ENCODE results near the gene CDH4. TPM values are rescaled to one million over a fixed set of nuclear protein-coding genes. Genes with fewer than 3 reads are reported as not detected.

The CDH4 gene
- total RNA-seq, 1 donor from 2014 or later, result 0.99 TPM

DNA sequence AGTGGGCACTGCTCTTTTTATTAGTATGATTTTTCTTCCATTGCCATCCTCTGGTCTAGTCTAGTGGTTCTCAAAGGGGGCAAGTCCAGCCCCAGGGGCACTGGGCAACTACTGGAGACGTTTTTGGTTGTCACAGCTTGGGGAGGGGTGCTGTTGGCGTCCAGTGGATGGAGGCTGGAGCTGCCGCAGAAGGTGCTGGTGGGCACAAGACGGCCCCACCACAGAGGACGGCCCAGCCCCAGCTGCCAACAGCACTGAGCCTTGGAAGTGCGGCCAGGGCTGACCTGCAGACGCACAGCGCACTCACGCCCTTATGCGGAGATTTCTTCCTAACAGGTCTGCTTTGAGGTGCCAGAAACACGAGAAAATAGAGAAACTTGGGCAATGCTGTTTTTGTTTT, 40.3 kb downstream of the CDH4 start:
- peak; percentile 79 for DNase-seq (ENCODE audit: low spot score)
- TF ChIP-seq, protein P1, sequence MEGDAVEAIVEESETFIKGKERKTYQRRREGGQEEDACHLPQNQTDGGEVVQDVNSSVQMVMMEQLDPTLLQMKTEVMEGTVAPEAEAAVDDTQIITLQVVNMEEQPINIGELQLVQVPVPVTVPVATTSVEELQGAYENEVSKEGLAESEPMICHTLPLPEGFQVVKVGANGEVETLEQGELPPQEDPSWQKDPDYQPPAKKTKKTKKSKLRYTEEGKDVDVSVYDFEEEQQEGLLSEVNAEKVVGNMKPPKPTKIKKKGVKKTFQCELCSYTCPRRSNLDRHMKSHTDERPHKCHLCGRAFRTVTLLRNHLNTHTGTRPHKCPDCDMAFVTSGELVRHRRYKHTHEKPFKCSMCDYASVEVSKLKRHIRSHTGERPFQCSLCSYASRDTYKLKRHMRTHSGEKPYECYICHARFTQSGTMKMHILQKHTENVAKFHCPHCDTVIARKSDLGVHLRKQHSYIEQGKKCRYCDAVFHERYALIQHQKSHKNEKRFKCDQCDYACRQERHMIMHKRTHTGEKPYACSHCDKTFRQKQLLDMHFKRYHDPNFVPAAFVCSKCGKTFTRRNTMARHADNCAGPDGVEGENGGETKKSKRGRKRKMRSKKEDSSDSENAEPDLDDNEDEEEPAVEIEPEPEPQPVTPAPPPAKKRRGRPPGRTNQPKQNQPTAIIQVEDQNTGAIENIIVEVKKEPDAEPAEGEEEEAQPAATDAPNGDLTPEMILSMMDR (IDR thresholded peaks at IDR 0.05), result no peak
- Mint-ChIP-seq H3K4me3 (ENCODE audit: unreplicated experiment) (no peak overlapping the region), H3K9me3 (ENCODE audit: low read depth) (no peaks in the 10 kb centered on the region), H3K36me3 (ENCODE audit: low read depth) (no peaks in the 10 kb centered on the region), H3K27ac (ENCODE audit: unreplicated experiment) (no peak overlapping the region), H3K4me1 (ENCODE audit: low read depth) (peaks cover 10% of the 10 kb centered on the region), H3K27me3 (ENCODE audit: low read depth) (no peaks in the 10 kb centered on the region)

DNA sequence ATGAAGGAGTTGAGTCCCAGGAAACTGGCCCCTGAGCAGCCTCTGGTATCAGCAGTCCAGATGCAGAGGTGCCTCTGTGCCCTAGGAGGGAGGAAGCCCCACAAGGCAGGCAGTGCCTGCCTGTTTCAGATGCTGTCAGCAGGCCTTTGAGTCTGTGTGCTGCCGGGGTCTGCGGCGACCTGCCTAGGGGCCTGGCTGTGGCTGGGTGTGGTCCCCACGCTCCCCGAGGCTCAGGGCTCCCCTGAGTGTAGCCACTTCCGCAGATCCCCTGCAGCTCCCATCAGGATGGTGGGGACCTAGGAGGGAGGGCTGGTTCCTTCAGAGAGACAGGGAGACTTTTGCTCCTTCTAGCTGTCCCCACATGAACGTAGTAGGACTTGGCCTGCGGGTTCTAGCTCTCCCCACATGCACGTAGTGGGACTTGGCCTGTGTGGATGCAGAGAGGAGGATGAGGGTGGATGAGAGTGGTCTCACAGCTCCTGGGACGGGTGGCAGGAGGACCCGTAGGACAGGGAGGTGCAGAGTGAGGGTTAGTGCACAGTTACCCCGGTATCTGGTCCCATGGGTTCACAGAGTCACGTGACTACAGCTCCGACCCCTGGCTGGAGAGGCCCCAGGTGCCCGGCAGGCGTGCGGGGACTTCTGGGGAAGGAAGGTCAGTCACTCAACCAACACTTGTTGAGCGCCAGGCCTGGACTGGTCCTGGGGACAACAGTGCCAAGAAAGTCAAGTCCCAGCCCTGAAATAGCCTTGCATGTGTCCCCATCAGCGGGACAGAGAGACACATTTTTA, 41.0 kb downstream of the CDH4 start:
- TF ChIP-seq, protein P1 (IDR thresholded peaks at IDR 0.05), result no peak
- H3K27ac Mint-ChIP-seq (ENCODE audit: unreplicated experiment), result no peak overlapping the region

DNA sequence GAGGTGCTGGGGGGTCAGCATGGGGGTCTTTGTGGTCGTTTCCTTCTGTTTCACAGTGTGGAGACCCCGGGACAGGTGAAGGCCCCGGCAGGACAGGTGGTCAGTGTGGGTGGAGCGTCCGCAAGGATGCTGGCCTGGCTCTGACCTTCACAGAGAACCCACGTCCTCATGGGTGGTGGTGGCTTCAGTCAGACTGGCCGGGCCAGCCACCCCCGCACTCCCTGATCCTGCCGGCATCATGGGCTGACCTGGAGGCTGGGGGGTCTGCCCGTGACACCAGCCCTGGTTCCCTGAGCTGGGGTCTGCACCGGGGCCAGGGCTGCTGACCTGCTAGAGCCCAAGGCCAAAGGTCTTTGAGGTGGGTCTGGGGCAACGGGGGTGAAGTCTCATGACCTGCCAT, 41.9 kb downstream of the CDH4 start:
- H3K27me3 Mint-ChIP-seq (ENCODE audit: low read depth), result no peaks in the 10 kb centered on the region
- peak; percentile 76 for DNase-seq (ENCODE audit: low spot score)
- no peak overlapping the region for H3K4me3 Mint-ChIP-seq (ENCODE audit: unreplicated experiment)
- H3K9me3 Mint-ChIP-seq (ENCODE audit: low read depth), result no peaks in the 10 kb centered on the region
- H3K4me1 Mint-ChIP-seq (ENCODE audit: low read depth), result peaks cover 10% of the 10 kb centered on the region
- no peaks in the 10 kb centered on the region for H3K36me3 Mint-ChIP-seq (ENCODE audit: low read depth)
- H3K27ac Mint-ChIP-seq (ENCODE audit: unreplicated experiment), result no peak overlapping the region
- TF ChIP-seq, protein P1 (IDR thresholded peaks at IDR 0.05), result no peak

More for the DNA sequence above, 41.0 kb downstream of the CDH4 start:
- no peaks in the 10 kb centered on the region for H3K36me3 Mint-ChIP-seq (ENCODE audit: low read depth)
- peak; percentile 82 for DNase-seq (ENCODE audit: low spot score)
- no peak overlapping the region for H3K4me3 Mint-ChIP-seq (ENCODE audit: unreplicated experiment)
- H3K9me3 Mint-ChIP-seq (ENCODE audit: low read depth), result no peaks in the 10 kb centered on the region
- no peaks in the 10 kb centered on the region for H3K27me3 Mint-ChIP-seq (ENCODE audit: low read depth)
- peaks cover 10% of the 10 kb centered on the region for H3K4me1 Mint-ChIP-seq (ENCODE audit: low read depth)

DNA sequence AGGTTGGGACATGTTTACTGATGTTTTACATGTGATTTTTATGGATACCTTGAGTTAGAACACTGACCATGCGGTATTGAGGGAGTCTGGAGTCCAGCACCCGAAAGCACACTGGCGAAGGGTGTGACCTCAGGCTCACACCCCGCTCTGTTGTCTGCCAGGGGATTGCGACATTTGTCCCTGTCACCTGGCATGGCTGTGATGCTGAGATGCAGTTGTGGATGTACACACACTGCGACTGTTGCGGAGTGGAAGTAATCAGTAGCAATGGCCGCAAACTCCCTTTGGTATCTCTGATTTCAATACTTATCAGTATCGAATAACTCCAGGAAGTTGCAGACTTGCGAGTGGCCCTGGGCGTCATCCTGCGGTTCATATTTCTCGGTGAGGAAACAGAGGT, 43.2 kb downstream of the CDH4 start:
- Mint-ChIP-seq H3K4me1 (ENCODE audit: low read depth) (peaks cover 10% of the 10 kb centered on the region), H3K27me3 (ENCODE audit: low read depth) (no peaks in the 10 kb centered on the region), H3K36me3 (ENCODE audit: low read depth) (no peaks in the 10 kb centered on the region), H3K9me3 (ENCODE audit: low read depth) (no peaks in the 10 kb centered on the region), H3K27ac (ENCODE audit: unreplicated experiment) (no peak overlapping the region), H3K4me3 (ENCODE audit: unreplicated experiment) (no peak overlapping the region)
- DNase-seq (ENCODE audit: low spot score), result no peak
- TF ChIP-seq, protein P1 (IDR thresholded peaks at IDR 0.05), result no peak

DNA sequence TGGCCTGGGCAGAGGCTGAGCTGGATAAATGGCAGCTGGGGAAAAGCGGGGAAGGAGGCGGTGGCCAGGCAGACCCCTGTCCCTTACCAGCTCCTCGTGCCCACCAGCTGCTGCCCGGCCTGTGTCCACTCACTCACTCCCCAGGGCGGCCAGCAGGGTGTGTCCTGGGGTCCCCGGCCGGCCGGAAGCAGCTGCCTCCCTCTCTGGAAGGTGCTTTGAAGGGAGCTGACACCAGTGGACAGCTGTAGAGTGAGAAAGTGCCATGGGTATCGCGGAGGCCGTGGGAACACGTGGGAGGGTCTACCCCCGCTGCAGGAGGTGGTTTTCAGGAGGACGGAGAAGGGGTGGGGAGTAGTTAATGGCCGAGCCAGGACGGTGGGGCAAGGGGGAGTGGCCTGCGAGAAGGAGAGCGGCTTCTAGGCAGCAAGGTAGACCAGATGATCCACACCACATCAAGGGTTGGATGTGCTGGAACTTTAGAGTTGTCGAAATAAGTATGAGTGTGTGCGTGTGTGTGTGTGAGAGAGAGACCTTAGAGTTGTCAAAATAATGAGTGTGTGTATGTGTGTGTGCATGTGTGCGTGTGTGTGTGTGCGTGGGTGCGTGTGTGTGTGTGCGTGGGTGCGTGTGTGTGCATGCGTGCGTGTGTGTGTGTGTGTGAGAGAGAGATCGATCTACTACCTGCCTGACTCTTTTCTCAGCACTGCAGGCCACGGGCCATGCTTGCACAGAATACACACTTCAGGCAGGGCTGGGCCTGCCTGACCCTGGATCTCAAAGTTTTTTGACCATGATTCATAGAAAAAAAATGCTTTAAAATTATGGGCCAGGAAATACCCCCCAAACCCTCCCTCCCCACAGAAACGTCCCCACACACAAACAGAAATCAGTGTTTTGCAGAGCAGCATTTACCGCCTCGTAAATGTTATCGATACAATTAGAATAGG, 43.9 kb downstream of the CDH4 start:
- H3K9me3 Mint-ChIP-seq (ENCODE audit: low read depth), result no peaks in the 10 kb centered on the region
- peak; percentile 57 for DNase-seq (ENCODE audit: low spot score)
- no peak overlapping the region for H3K27ac Mint-ChIP-seq (ENCODE audit: unreplicated experiment)
- no peaks in the 10 kb centered on the region for H3K27me3 Mint-ChIP-seq (ENCODE audit: low read depth)
- no peaks in the 10 kb centered on the region for H3K36me3 Mint-ChIP-seq (ENCODE audit: low read depth)
- peaks cover 10% of the 10 kb centered on the region for H3K4me1 Mint-ChIP-seq (ENCODE audit: low read depth)
- H3K4me3 Mint-ChIP-seq (ENCODE audit: unreplicated experiment), result no peak overlapping the region
- TF ChIP-seq, protein P1 (IDR thresholded peaks at IDR 0.05), result no peak
